CD14-positive monocyte (primary cell): ENCODE data around the gene SPATA20. TPM values are rescaled to one million over a fixed set of nuclear protein-coding genes. Genes with fewer than 3 reads are reported as not detected.

ENCODE experiments used
- DNase-seq, 3 donors: peaks; one replicate each; pipeline ENCODE4 v3.0.0-alpha.2; 2011 to 2022
- H2AFZ ChIP-seq: 2 replicates; pipeline ENCODE4 v1.6.0; 2012; ENCODE audit warnings: mild to moderate bottlenecking, low read depth, low read length, inconsistent platforms; ENCODE audit not compliant: insufficient read depth, poor library complexity, severe bottlenecking
- H3K27ac ChIP-seq, 2 donors: 1 replicate in 1 of 2; 2 replicates in 1 of 2; pipeline ENCODE4 v1.5.1; 2012 to 2013; ENCODE audit warnings: low read length in 2 of 2, control low read depth in 1 of 2, inconsistent platforms in 1 of 2, low read depth in 1 of 2, mild to moderate bottlenecking in 1 of 2
- H3K27me3 ChIP-seq, 2 donors: one replicate each; pipeline versions ENCODE4 v1.6.0 to v1.6.1; 2011 to 2013; ENCODE audit warnings: low read length in 2 of 2; ENCODE audit not compliant: control insufficient read depth in 2 of 2, insufficient read depth in 2 of 2
- H3K36me3 ChIP-seq, 2 donors: replicated peaks in 1 of 2; 1 replicate in 1 of 2; 2 replicates in 1 of 2; pipeline versions ENCODE4 v1.5.1 to v1.6.1; 2012 to 2013; ENCODE audit warnings: low read length in 2 of 2, control low read depth in 1 of 2, inconsistent platforms in 1 of 2, mild to moderate bottlenecking in 1 of 2; ENCODE audit not compliant: insufficient read depth in 2 of 2, control insufficient read depth in 1 of 2
- H3K4me1 ChIP-seq, 2 donors: 1 replicate in 1 of 2; 2 replicates in 1 of 2; pipeline versions ENCODE4 v1.5.1 to v1.6.1; 2012 to 2013; ENCODE audit warnings: low read length in 2 of 2, control low read depth in 1 of 2, inconsistent platforms in 1 of 2, mild to moderate bottlenecking in 1 of 2, moderate library complexity in 1 of 2; ENCODE audit not compliant: insufficient read depth in 2 of 2, control insufficient read depth in 1 of 2
- H3K4me2 ChIP-seq: replicated peaks from 2 replicates; pipeline ENCODE3; 2012; ENCODE audit warnings: low read length, moderate library complexity, mild to moderate bottlenecking; ENCODE audit not compliant: poor library complexity, severe bottlenecking; ENCODE audit errors: extremely low read depth
- H3K4me3 ChIP-seq, 3 experiments: fragments of 200-600 bp in 1 of 3; sonication (generic) in 1 of 3; replicated peaks in 1 of 3; 1 replicate in 2 of 3; 2 replicates in 1 of 3; pipeline ENCODE4 v1.5.1; 2011 to 2013; ENCODE audit warnings: low read length in 3 of 3, mild to moderate bottlenecking in 3 of 3, control low read depth in 2 of 3, low read depth in 2 of 3, inconsistent platforms in 1 of 3, moderate library complexity in 1 of 3
- H3K79me2 ChIP-seq: 2 replicates; pipeline ENCODE4 v1.6.0; 2012; ENCODE audit warnings: mild to moderate bottlenecking, control low read depth, inconsistent platforms, low read length, moderate library complexity; ENCODE audit not compliant: insufficient read depth
- H3K9ac ChIP-seq: 2 replicates; pipeline ENCODE4 v1.6.0; 2017; ENCODE audit warnings: low read length, mild to moderate bottlenecking; ENCODE audit not compliant: insufficient read depth, poor library complexity, severe bottlenecking
- H3K9me3 ChIP-seq, 2 donors: replicated peaks in 1 of 2; 1 replicate in 1 of 2; 2 replicates in 1 of 2; pipeline versions ENCODE4 v1.5.1 to v1.6.1; 2012 to 2013; ENCODE audit warnings: low read length in 2 of 2, control low read depth in 1 of 2; ENCODE audit not compliant: control insufficient read depth in 1 of 2, insufficient read depth in 1 of 2
- H4K20me1 ChIP-seq: 2 replicates; pipeline ENCODE4 v1.6.0; 2012; ENCODE audit warnings: mild to moderate bottlenecking, low read length, control low read depth, moderate library complexity; ENCODE audit not compliant: insufficient read depth
- H3K27ac Mint-ChIP-seq, 7 donors: one replicate each; pipeline ENCODE4 v1.8.0; 2020; ENCODE audit warnings: mild to moderate bottlenecking in 7 of 7, mixed read lengths in 7 of 7, moderate library complexity in 6 of 7, inconsistent platforms in 2 of 7
- H3K27me3 Mint-ChIP-seq, 3 donors: one replicate each; pipeline ENCODE4 v1.8.0; 2021 to 2022; ENCODE audit warnings: low read depth in 3 of 3, mild to moderate bottlenecking in 3 of 3, mixed read lengths in 3 of 3, moderate library complexity in 3 of 3, inconsistent platforms in 1 of 3
- H3K36me3 Mint-ChIP-seq, 2 donors: one replicate each; pipeline ENCODE4 v1.8.0; 2020; ENCODE audit warnings: mixed read lengths in 2 of 2, inconsistent platforms in 1 of 2, mild to moderate bottlenecking in 1 of 2
- H3K4me1 Mint-ChIP-seq: one replicate; pipeline ENCODE4 v1.8.0; 2020; ENCODE audit warnings: mild to moderate bottlenecking, mixed read lengths
- H3K4me3 Mint-ChIP-seq, 2 donors: one replicate each; pipeline ENCODE4 v1.8.0; 2020; ENCODE audit warnings: mild to moderate bottlenecking in 2 of 2, mixed read lengths in 2 of 2, moderate library complexity in 1 of 2
- H3K9me3 Mint-ChIP-seq, 7 donors: one replicate each; pipeline ENCODE4 v1.8.0; 2020 to 2022; ENCODE audit warnings: mixed read lengths in 7 of 7, mild to moderate bottlenecking in 6 of 7, moderate library complexity in 6 of 7, inconsistent platforms in 2 of 7
- CTCF ChIP-seq: fragments of 200-600 bp; IDR thresholded peaks from one replicate; pipeline ENCODE4 v1.8.0; 2022; ENCODE audit warnings: antibody characterized with exemption, mild to moderate bottlenecking
- WGBS: methylation state at CpG from one replicate; pipeline ENCODE4 v1.1.5; 2013; ENCODE audit warnings: missing lambda C conversion rate; ENCODE audit not compliant: insufficient coverage; 5-methylcytosine and 5-hydroxymethylcytosine counted together
- intact Hi-C, 2 donors: fragments of 100-400 bp; cut with micrococcal nuclease; formaldehyde crosslinking; loops; one replicate each; pipeline versions ENCODE4 v1.15.0 to v1.15.1; 2023
- polyA plus RNA-seq, 3 donors: library from polyadenylated mRNA; depleted of rRNA in 1 of 3; unstranded in 2 of 3; stranded (reverse) in 1 of 3; fragments of 300-500 nt in 2 of 3; fragments of >200 nt in 1 of 3; fragmentation: Illumina TruSeq in 2 of 3; gene quantifications; 1 replicate in 2 of 3; 2 replicates in 1 of 3; pipeline ENCODE4 v1.2.3, GENCODE V29; 2012 to 2021

The SPATA20 gene
- polyA plus RNA-seq, 3 donors: 9.3 to 37.8 (median 12.2) TPM

GRCh38 chr17:50561746-50562141 lies 14.8 kb downstream of the SPATA20 start:
- Mint-ChIP-seq H3K27ac (no peak overlapping the region), H3K27me3 (peaks cover 71 to 98% (median 89%) of the 10 kb centered on the region in 3 donors)
- no peak for DNase-seq

More at GRCh38 chr17:50561746-50562141, 14.8 kb downstream of the SPATA20 start:
- Histone ChIP-seq H3K9me3 (peaks cover 0 to 16% of the 10 kb centered on the region in 2 donors), H3K4me1 (peaks cover 30 to 31% of the 10 kb centered on the region in 2 donors), H2AFZ (no peak overlapping the region), H3K27me3 (peaks cover 60 to 92% of the 10 kb centered on the region in 2 donors), H3K27ac (no peak overlapping the region), H3K79me2 (no peaks in the 10 kb centered on the region), H3K4me2 (no peak overlapping the region), H3K9ac (no peak overlapping the region), H3K36me3 (no peaks in the 10 kb centered on the region), H3K4me3 (no peak overlapping the region), H4K20me1 (peaks cover 5% of the 10 kb centered on the region)
- H3K9me3 Mint-ChIP-seq: peaks cover 0 to 18% (median 3%) of the 10 kb centered on the region in 7 donors
- 0% methylated on average over 4 of the region's 27 CpGs for WGBS
- H3K4me1 Mint-ChIP-seq: peaks cover 30% of the 10 kb centered on the region
- H3K36me3 Mint-ChIP-seq: no peaks in the 10 kb centered on the region
- H3K4me3 Mint-ChIP-seq: no peak overlapping the region
- intact Hi-C loops: loop anchor here in 1 of 2 donors (5.0 kb wide), 1 partner anchor 61 kb away; no protein-coding TSS in a partner anchor
- no peak for TF ChIP-seq CTCF
